Adipose tissue (tissue), 3 donors: ENCODE results near the gene RAB11A. TPM values are rescaled to one million over a fixed set of nuclear protein-coding genes. Genes with fewer than 3 reads are reported as not detected.

ENCODE experiments used
- H3K27ac ChIP-seq: one replicate; pipeline ENCODE4 v1.5.1; 2013; ENCODE audit warnings: low read depth, low read length
- WGBS, 3 donors: extraction: QIAGEN DNeasy Blood & Tissue Kit; methylation state at CpG; one replicate each; pipeline ENCODE4 v1.1.7; 2013; 5-methylcytosine and 5-hydroxymethylcytosine counted together
- polyA plus RNA-seq, 3 donors: library from polyadenylated mRNA; stranded (reverse); fragments of 200-250 nt; gene quantifications; one replicate each; pipeline ENCODE4 v1.2.3, GENCODE V29; 2013
- donor health status: healthy with polysubstance abuse.
- donor health status: Bipolar disorder and iron deficiency.
- donor health status: healthy.

RAB11A gene
- polyA plus RNA-seq, 3 donors: 75.5 to 188 (median 103) TPM

- no peak overlapping the region for H3K27ac ChIP-seq
- 91 to 94% (median 94%) methylated on average over 3 of the region's 3 CpGs for WGBS, 3 donors
These were observed 40.5 kb downstream of the RAB11A start for GRCh38 chr15:65909831-65910230.

- H3K27ac ChIP-seq: no peak overlapping the region
- WGBS, 3 donors: 90 to 97% (median 96%) methylated on average over 4 of the region's 4 CpGs
These were observed 41.0 kb downstream of the RAB11A start for GRCh38 chr15:65910341-65910740.

DNA sequence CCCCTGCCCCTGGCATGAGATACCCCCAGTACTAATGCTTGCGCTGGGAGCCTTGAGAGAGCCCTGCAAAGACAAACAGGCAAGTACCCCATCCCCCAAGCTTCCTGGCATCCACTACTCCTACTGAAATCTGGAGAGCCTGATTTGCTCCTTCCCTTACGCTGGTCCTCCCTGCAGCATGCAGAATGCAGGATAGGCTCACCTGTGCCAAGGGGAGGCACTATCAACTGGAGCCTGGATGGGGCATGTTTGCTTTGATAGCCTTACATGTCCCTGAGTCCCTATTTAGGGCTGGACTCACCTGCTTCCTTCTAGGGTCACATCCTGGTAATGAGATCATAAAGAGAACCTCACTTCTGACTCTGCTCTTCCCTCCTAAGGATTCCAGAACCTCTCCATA lies 42.9 kb downstream of the RAB11A start:
- WGBS, 3 donors: 97 to 98% (median 98%) methylated on average over 2 of the region's 2 CpGs
- no peak overlapping the region for H3K27ac ChIP-seq

GRCh38 chr15:65913631-65914199 lies 44.4 kb downstream of the RAB11A start:
- 91 to 93% (median 92%) methylated on average over 12 to 13 of the region's 13 CpGs for WGBS, 3 donors
- no peak overlapping the region for H3K27ac ChIP-seq

DNA sequence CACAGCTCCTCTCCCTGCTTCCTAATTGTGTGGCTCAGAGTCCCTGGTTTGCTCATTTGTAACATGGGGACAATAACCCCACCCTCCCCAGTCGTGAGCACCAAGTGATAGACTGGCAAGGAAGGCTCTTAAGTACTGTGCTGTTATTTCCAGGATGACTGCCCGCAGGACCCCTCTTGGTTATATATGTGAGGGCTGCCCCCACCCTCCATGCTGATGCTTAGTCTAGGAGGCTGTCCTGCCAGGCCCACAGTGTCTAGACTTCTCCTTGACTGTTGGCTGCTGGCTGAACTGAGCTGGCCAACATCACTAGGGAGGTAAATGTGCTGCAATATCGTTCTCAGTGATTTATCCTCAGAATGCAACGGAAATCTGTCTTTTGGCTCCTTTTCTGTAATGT lies 45.1 kb downstream of the RAB11A start:
- 60 to 72% (median 65%) methylated on average over 4 of the region's 4 CpGs for WGBS, 3 donors
- no peak overlapping the region for H3K27ac ChIP-seq

- no peak overlapping the region for H3K27ac ChIP-seq
- 30 to 89% (median 83%) methylated on average over 8 of the region's 8 CpGs for WGBS, 3 donors
These were observed 46.0 kb downstream of the RAB11A start for GRCh38 chr15:65914981-65915925.

- H3K27ac ChIP-seq: no peak overlapping the region
- WGBS, 3 donors: 78 to 87% (median 83%) methylated on average over 7 of the region's 7 CpGs
These were observed 46.9 kb downstream of the RAB11A start for GRCh38 chr15:65916041-65916663.

DNA sequence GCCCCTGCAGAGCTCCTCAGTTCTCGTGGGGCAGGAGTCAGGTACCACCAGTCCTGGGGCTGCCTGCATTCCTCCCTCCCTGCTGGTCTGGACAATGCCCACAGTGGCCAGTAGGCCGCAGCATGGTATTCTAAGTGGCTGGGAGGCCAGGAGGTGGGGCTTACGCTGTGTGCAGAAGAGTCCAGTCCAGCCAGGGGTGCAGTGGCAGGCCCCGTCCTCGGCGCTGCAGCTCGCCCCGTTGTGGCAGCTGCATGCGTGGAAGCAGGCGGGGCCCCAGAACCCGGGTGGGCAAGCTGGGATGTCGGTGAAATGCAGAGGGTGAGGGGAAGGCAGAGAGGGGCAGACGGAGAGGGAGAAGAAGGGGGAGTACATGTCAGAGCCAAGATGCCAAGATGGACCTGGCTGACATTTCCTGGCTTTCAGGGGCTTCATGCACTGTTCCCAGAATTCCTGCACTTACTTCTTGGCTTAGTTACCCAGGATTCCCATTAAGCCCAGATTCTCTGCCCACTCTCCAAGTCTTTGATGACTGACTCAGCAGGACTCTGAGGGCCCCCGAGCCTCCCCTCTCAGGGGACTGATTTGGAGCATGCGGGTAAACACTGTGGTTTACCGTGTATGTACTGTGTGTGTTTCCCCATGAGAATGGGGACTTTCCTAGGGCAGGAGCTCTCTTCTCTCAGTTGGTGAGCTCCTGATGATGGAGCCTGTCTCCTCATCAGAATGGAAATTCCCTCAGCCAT lies 47.5 kb downstream of the RAB11A start:
- WGBS, 3 donors: 40 to 56% (median 53%) methylated on average over 16 of the region's 16 CpGs
- no peak overlapping the region for H3K27ac ChIP-seq

- H3K27ac ChIP-seq: no peak overlapping the region
- 67 to 75% (median 72%) methylated on average over 3 of the region's 3 CpGs for WGBS, 3 donors
These were observed 48.1 kb downstream of the RAB11A start for GRCh38 chr15:65917407-65917756.

- WGBS, 3 donors: 93 to 99% (median 97%) methylated on average over 4 of the region's 4 CpGs
- H3K27ac ChIP-seq: no peak overlapping the region
These were observed 48.6 kb downstream of the RAB11A start for GRCh38 chr15:65917936-65918335.

DNA sequence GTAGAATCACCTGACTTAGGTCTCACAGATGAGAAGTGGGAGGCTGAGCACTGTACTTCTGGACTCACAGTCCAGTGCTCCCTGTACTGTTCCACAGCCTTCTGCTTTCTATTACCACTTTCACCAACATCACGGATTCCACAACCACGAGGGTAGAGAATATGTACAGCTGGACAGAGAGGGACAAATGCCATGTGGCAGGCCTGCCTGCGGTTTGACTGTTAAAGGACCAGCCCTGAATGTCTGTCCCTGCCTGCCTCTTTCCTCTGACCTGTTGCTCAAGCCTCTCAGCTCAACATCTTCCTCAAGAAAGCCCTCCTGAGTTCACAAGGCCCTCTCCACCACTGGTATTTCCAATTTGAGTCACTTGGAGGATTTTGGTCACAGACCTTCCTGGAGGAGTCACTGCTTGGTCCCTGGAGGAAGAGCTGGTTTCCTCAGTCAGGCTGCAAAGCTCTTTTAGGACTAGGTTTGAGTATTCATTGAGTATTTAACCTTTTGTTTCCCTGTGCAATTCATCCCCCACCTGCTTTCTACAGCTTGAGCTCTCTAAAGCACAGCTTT lies 49.1 kb downstream of the RAB11A start:
- H3K27ac ChIP-seq: no peak overlapping the region
- 81 to 85% (median 84%) methylated on average over 3 of the region's 3 CpGs for WGBS, 3 donors

DNA sequence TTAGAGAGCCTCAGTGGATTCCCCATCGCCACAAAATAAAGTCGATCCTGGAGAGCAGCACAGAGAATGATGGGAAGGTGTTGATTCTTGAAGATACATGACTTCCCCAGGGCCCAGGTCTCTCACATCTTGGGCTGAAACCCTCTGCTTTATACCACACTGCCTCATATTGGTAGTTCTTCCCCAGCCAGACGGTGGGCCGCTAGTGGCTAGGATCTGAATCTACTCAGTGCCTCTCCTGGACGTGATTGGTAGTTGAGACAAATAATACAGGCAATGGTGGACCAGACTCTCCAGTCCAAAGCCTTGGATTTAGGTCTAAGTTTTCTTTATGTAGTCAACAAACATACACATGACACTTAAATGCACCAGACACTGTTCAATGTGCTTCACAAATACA lies 49.7 kb downstream of the RAB11A start:
- 93 to 95% (median 94%) methylated on average over 5 of the region's 5 CpGs for WGBS, 3 donors
- no peak overlapping the region for H3K27ac ChIP-seq

DNA sequence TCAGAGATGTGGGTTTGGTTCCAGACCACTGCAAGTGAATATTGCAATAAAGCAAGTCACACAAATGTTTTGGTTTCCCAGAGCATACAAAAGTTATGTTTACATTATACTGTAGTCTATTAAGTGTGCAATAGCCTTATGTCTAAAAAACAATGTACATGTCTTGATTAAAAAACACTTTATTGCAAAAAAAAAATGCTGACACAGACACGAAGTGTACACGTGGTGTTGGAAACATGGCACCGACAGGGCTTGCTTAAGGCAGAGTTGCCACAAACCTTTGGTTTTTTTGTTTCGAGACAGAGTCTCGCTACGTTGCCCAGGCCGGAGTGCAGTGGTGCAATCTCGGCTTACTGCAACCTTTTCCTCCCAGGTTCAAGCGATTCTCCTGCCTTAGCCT lies 50.1 kb downstream of the RAB11A start:
- 71 to 97% (median 83%) methylated on average over 9 of the region's 9 CpGs for WGBS, 3 donors
- H3K27ac ChIP-seq: no peak overlapping the region

DNA sequence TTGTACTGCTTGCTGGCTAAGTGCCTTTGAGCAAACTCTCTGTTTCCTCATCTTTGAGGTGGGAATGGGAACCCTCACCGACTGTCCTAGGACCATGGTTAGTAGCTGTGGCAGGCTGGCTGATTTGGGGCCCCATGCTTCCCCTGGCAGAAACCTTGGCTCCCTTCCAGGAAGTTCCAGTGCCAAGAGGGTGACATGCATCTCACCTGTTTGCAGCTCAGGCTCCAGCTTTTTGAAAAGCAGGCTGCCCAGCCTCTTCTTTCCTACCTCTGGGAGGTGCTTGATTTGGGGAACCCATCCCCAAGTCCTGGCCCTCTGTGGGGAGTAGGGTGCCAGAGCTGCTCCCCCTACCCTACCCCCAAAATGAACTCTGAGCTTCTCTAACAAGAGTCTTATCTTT lies 50.8 kb downstream of the RAB11A start:
- WGBS, 3 donors: 14 to 43% (median 38%) methylated on average over 1 of the region's 1 CpG
- H3K27ac ChIP-seq: no peak overlapping the region

DNA sequence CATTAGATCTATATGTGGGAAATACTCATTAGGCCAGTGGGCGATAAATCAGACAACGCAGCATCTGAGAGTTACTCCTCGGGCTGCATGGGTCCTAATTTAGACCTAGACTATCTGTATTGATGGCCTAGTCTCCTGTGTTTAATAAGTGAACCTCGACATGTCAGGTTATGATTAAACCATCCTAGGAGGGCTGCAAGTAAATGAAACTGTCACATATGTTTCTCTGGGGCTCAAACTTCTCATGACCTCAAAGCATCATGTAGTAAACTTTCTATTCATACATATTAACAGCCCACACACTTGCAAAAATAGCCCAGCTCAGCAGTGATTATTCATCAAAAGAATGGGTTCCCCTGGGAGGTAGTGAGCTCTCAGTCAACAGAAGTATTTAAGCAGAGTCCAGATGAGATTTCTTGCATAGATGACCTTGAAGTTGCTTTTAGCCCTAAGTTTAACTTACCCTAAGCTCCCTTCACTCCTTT lies 51.6 kb downstream of the RAB11A start:
- no peak overlapping the region for H3K27ac ChIP-seq
- WGBS, 3 donors: 72 to 81% (median 72%) methylated on average over 4 of the region's 4 CpGs

DNA sequence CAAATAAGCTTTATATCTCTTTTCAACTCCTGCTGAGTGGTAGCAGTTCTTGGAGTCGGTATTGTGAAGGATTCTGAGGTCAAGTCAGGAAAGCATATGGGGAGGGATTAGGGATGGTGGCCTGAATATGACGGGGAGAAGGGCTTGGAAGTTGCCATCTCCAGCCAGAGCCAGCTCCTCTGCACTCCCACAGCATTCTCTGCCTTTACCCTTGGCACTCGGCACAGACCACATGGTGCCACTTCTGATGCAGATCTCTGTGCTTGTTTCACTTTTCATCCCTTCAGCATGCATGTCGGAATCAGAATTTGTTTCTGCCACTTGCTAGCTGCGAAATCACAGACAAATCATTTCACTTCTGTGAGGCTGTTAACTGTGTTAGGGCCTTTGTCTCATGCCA lies 52.5 kb downstream of the RAB11A start:
- 82 to 92% (median 85%) methylated on average over 5 of the region's 5 CpGs for WGBS, 3 donors
- H3K27ac ChIP-seq: no peak overlapping the region

DNA sequence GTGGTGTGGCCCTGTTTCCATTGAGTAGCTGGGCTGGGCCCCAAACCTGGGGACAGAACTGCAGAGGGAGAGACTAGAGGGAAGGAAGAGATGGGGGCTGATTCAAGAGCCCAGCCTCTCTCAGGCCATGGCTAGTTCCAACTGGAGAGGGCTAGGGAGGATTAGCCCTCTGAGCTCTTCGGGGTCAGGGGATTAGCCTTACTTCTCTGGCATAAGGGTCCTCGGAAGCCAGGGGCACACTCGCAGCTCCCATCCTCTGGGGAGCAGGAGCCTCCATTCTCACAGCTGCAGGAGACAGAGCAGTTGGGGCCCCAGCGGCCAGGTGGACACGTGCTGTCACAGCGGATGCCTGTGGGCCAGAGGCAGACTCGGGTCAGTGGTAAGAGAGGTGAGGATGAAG lies 53.3 kb downstream of the RAB11A start:
- 88 to 92% (median 91%) methylated on average over 7 of the region's 7 CpGs for WGBS, 3 donors
- no peak overlapping the region for H3K27ac ChIP-seq

DNA sequence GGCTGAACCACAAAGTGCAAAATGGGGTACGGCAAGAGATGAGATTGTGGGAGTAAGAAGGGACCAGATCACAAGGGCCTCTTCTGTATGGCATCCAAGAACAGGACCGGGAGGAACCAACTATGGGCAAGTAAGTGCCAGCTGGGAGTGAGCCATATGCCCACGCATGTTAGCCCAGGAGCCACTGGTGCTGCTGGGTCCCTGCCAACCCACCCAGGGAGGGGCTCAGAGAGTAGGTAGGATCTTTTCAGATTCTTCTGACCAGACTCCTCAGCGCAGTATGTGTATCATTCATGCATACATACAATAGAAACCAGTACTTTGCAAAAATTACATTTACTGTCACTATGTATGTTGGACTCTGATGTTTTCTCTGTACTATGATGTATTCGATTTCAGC lies 54.0 kb downstream of the RAB11A start:
- WGBS, 3 donors: 77 to 83% (median 80%) methylated on average over 5 of the region's 5 CpGs
- H3K27ac ChIP-seq: no peak overlapping the region
